Psoas muscle (tissue), 8 donors: ENCODE measurements around the gene BPTF. TPM values are rescaled to one million over a fixed set of nuclear protein-coding genes. Genes with fewer than 3 reads are reported as not detected.

ENCODE experiments used
- ATAC-seq, 4 donors: fragments of 200-7000 bp; cut with Tn5 transposase; one replicate each; pipeline ENCODE4 v1.9.1; 2020; ENCODE audit warnings: moderate library complexity in 3 of 4, mild to moderate bottlenecking in 2 of 4
- DNase-seq, 2 donors: peaks; one replicate each; pipeline ENCODE4 v3.0.0-alpha.2; 2020
- H3K27ac ChIP-seq: fragments of 200-600 bp; one replicate; pipeline ENCODE4 v1.8.0; 2022
- H3K27me3 ChIP-seq, 3 donors: fragments of 200-600 bp in 1 of 3; one replicate each; pipeline versions ENCODE4 v1.6.1 to v1.8.0; 2013 to 2022; ENCODE audit warnings: low read length in 2 of 3, mild to moderate bottlenecking in 2 of 3, moderate library complexity in 1 of 3; ENCODE audit not compliant: insufficient read depth in 3 of 3
- H3K36me3 ChIP-seq, 2 donors: fragments of 200-600 bp in 1 of 2; one replicate each; pipeline versions ENCODE4 v1.6.1 to v1.8.0; 2013 to 2022; ENCODE audit warnings: low read depth in 1 of 2, mild to moderate bottlenecking in 1 of 2, moderate library complexity in 1 of 2; ENCODE audit not compliant: insufficient read depth in 1 of 2
- H3K4me1 ChIP-seq: fragments of 200-600 bp; one replicate; pipeline ENCODE4 v1.8.0; 2022
- H3K4me3 ChIP-seq: fragments of 200-600 bp; one replicate; pipeline ENCODE4 v1.8.0; 2022; ENCODE audit warnings: mild to moderate bottlenecking
- H3K9me3 ChIP-seq: fragments of 200-600 bp; one replicate; pipeline ENCODE4 v1.8.0; 2022
- CTCF ChIP-seq: fragments of 200-600 bp; IDR thresholded peaks from one replicate; pipeline ENCODE4 v1.8.0; 2022; ENCODE audit warnings: antibody characterized with exemption
- WGBS, 3 donors: extraction: QIAGEN DNeasy Blood & Tissue Kit; methylation state at CpG; one replicate each; pipeline versions ENCODE4 v1.1.6 to v1.1.7; 2013; 5-methylcytosine and 5-hydroxymethylcytosine counted together
- intact Hi-C, 2 donors: fragments of 100-400 bp; cut with DNase I; formaldehyde crosslinking; loops; one replicate each; pipeline versions ENCODE4 v1.11.0 to v1.14.2; 2022
- polyA plus RNA-seq, 3 donors: library from polyadenylated mRNA; stranded (reverse); fragments of 200-250 nt; gene quantifications; one replicate each; pipeline ENCODE4 v1.2.3, GENCODE V29; 2013
- total RNA-seq, 4 donors: library from RNA; stranded (reverse); fragmentation: NEBNext Ultra II Directional in 2 of 4; extraction: Animal tissue kit (Norgen Biotek cat#: 25700) in 2 of 4; gene quantifications; one replicate each; pipeline versions ENCODE4 v1.2.1 to v1.2.4, GENCODE V29; 2021 to 2023
- donor health status: healthy with polysubstance abuse.
- donor health status: DM: no; HTN: no; CAD: no; lungs with moderate emphysema.
- donor health status: Bipolar disorder and iron deficiency.
- donor health status: healthy.
- donor health status: DM: yes; HTN: yes; CAD: no.
- donor health status: DM: no; HTN: no; CAD: no.
- donor health status: DM: no; HTN: no; CAD: no.
- donor health status: DM: yes; HTN: yes; CAD: no.

The BPTF gene
- total and polyA plus RNA-seq, 7 donors: 10.0 to 60.9 (median 48.0) TPM

GRCh38 chr17:67911059-67911782 lies 85.9 kb downstream of the BPTF start:
- Histone ChIP-seq H3K27ac (no peak overlapping the region), H3K4me1 (no peaks in the 10 kb centered on the region), H3K9me3 (no peaks in the 10 kb centered on the region), H3K4me3 (no peak overlapping the region), H3K27me3 (no peaks in the 10 kb centered on the region), H3K36me3 (peaks cover 5 to 88% of the 10 kb centered on the region in 2 donors)
- ATAC-seq: no peak
- DNase-seq: no peak
- 96 to 97% (median 97%) methylated on average over 10 of the region's 10 CpGs for WGBS, 3 donors
- TF ChIP-seq CTCF: no peak
- intact Hi-C loops: no loop called here

GRCh38 chr17:67912088-67912487 lies 86.8 kb downstream of the BPTF start:
- Histone ChIP-seq H3K27ac (no peak overlapping the region), H3K4me1 (no peaks in the 10 kb centered on the region), H3K36me3 (peaks cover 5 to 82% of the 10 kb centered on the region in 2 donors), H3K27me3 (no peaks in the 10 kb centered on the region), H3K9me3 (no peaks in the 10 kb centered on the region), H3K4me3 (no peak overlapping the region)
- DNase-seq (no peak), ATAC-seq (no peak)
- 93 to 96% (median 93%) methylated on average over 4 of the region's 4 CpGs for WGBS, 3 donors
- TF ChIP-seq CTCF: no peak
- intact Hi-C loops: no loop called here

- Histone ChIP-seq H3K9me3 (no peaks in the 10 kb centered on the region), H3K27ac (no peak overlapping the region), H3K4me3 (no peak overlapping the region), H3K36me3 (peaks cover 5 to 78% of the 10 kb centered on the region in 2 donors), H3K4me1 (no peaks in the 10 kb centered on the region), H3K27me3 (no peaks in the 10 kb centered on the region)
- WGBS, 3 donors: 89 to 92% (median 90%) methylated on average over 7 of the region's 7 CpGs
- intact Hi-C loops: no loop called here
- no peak for DNase-seq
- no peak for TF ChIP-seq CTCF
- no peak for ATAC-seq
Measured at GRCh38 chr17:67912656-67913055, 87.4 kb downstream of the BPTF start.

- Histone ChIP-seq H3K4me1 (no peaks in the 10 kb centered on the region), H3K4me3 (no peak overlapping the region), H3K27ac (no peak overlapping the region), H3K9me3 (no peaks in the 10 kb centered on the region), H3K27me3 (no peaks in the 10 kb centered on the region), H3K36me3 (peaks cover 7 to 80% of the 10 kb centered on the region in 2 donors)
- 95 to 97% (median 97%) methylated on average over 4 of the region's 4 CpGs for WGBS, 3 donors
- ATAC-seq (no peak), DNase-seq (no peak)
- intact Hi-C loops: loop anchor here in 1 of 2 donors (10.0 kb wide), 1 partner anchor 195 kb away; no protein-coding TSS in a partner anchor
- TF ChIP-seq CTCF: no peak
Measured at GRCh38 chr17:67920212-67920611, 94.9 kb downstream of the BPTF start.
